NCI-H69 (cell line): Measurements from ENCODE around the gene KMT2A.
"Not testable (repeated sequence)": the region's sequence is repeated elsewhere in the genome, so short reads cannot be mapped to it uniquely, and the experiment has no call there.

Source experiments
- DNase-seq: peaks from one replicate; lab custom pipeline; 2025; lab: John Stamatoyannopoulos, UW

KMT2A gene

GRCh38 chr11:118435290-118435892 lies 901 bp upstream of the KMT2A start:
- DNase-seq: peak; percentile 97

- DNase-seq: no peak
Measured at GRCh38 chr11:118436639-118437207, 431 bp downstream of the KMT2A start.

GRCh38 chr11:118437208-118438125 lies 1.2 kb downstream of the KMT2A start:
- DNase-seq: peak; percentile 79

- DNase-seq: peak; percentile 40
Measured at GRCh38 chr11:118438314-118438931, 2.1 kb downstream of the KMT2A start.

GRCh38 chr11:118439646-118440045 lies 3.4 kb downstream of the KMT2A start:
- no peak for DNase-seq

- DNase-seq: peak; percentile 25
Measured at GRCh38 chr11:118441770-118442275, 5.5 kb downstream of the KMT2A start.

- DNase-seq: no peak
Measured at GRCh38 chr11:118442301-118442700, 6.0 kb downstream of the KMT2A start.

- no peak for DNase-seq
Measured at GRCh38 chr11:118442908-118443589, 6.8 kb downstream of the KMT2A start.

GRCh38 chr11:118443590-118444218 lies 7.4 kb downstream of the KMT2A start:
- DNase-seq: no peak

- no peak for DNase-seq
Measured at GRCh38 chr11:118447423-118447822, 11.1 kb downstream of the KMT2A start.

GRCh38 chr11:118448294-118448693 lies 12.0 kb downstream of the KMT2A start:
- DNase-seq: no peak

GRCh38 chr11:118449316-118449918 lies 13.1 kb downstream of the KMT2A start:
- no peak for DNase-seq

- DNase-seq: no peak
Measured at GRCh38 chr11:118450451-118450850, 14.2 kb downstream of the KMT2A start.

GRCh38 chr11:118462178-118462577 lies 25.9 kb downstream of the KMT2A start:
- no peak for DNase-seq

- DNase-seq: not testable (repeated sequence)
Measured at GRCh38 chr11:118468968-118469367, 32.7 kb downstream of the KMT2A start.

- DNase-seq: no peak
Measured at GRCh38 chr11:118471030-118471429, 34.7 kb downstream of the KMT2A start.

- no peak for DNase-seq
Measured at GRCh38 chr11:118473537-118473936, 37.2 kb downstream of the KMT2A start.

- no peak for DNase-seq
Measured at GRCh38 chr11:118476676-118477075, 40.4 kb downstream of the KMT2A start.

- DNase-seq: not testable (repeated sequence)
Measured at GRCh38 chr11:118481238-118481637, 44.9 kb downstream of the KMT2A start.

- DNase-seq: no peak
Measured at GRCh38 chr11:118484405-118484804, 48.1 kb downstream of the KMT2A start.

- no peak for DNase-seq
Measured at GRCh38 chr11:118485273-118485672, 49.0 kb downstream of the KMT2A start.
